Measurements from ENCODE around the gene GMEB2. TPM values are rescaled to one million over a fixed set of nuclear protein-coding genes. Genes with fewer than 3 reads are reported as not detected.
A peak's percentile ranks its signal among the peaks of the same experiment; 100 is the strongest.
"Not testable (repeated sequence)": the region's sequence is repeated elsewhere in the genome, so short reads cannot be mapped to it uniquely, and the experiment has no call there.

GMEB2 gene
- total RNA-seq, 1 experiment from 2014 or later = 21.5 TPM

GRCh38 chr20:63560856-63561609, 65.9 kb downstream of the GMEB2 start:
- POLR2A ChIA-PET = no interaction called here
- BruUV-seq (replicated peaks) = TSS peak; percentile 16
- H3K9me3 ChIP-seq = peaks cover 5% of the 10 kb centered on the region; the same call in 1 of the 2 replicates
- TF ChIP-seq CTCF (IDR thresholded peaks at IDR 0.05; ENCODE audit: insufficient read depth in 1 of 2, low read depth in 1 of 2, low read length in 1 of 2, severe bottlenecking in 1 of 2, unreplicated experiment in 1 of 2) = no peak
- H3K9me3 Mint-ChIP-seq (ENCODE audit: unreplicated experiment) = no peaks in the 10 kb centered on the region
- DNase-seq = no peak
- intact Hi-C loops (cut with micrococcal nuclease; ENCODE audit: unreplicated experiment) = no loop called here
- H3K4me1 Mint-ChIP-seq (ENCODE audit: low read depth, unreplicated experiment) = no peaks in the 10 kb centered on the region
- H3K27me3 ChIP-seq (replicated peaks; ENCODE audit: control insufficient read depth, insufficient read depth, low read length) = no peaks in the 10 kb centered on the region
- no peak overlapping the region for H3K4me3 ChIP-seq (ENCODE audit: low read depth, low read length)
- H3K27me3 Mint-ChIP-seq (ENCODE audit: insufficient read depth, unreplicated experiment) = no peaks in the 10 kb centered on the region
- no peak overlapping the region for H3K4me3 Mint-ChIP-seq (ENCODE audit: unreplicated experiment)
- H3K4me1 ChIP-seq = no peaks in the 10 kb centered on the region; the same call in 1 of the 2 replicates
- H3K27ac Mint-ChIP-seq (ENCODE audit: unreplicated experiment) = no peak overlapping the region
- CTCF ChIA-PET = interaction anchor here (0.6 kb wide), 2 partner anchors 22 to 133 kb away, joined by 3 to 6 read pairs; no protein-coding TSS in a partner anchor
- no peaks in the 10 kb centered on the region for H3K36me3 ChIP-seq (ENCODE audit: control insufficient read depth, insufficient read depth, low read length)
- peaks cover 25% of the 10 kb centered on the region for H3K36me3 Mint-ChIP-seq (ENCODE audit: insufficient read depth, unreplicated experiment)

DNA sequence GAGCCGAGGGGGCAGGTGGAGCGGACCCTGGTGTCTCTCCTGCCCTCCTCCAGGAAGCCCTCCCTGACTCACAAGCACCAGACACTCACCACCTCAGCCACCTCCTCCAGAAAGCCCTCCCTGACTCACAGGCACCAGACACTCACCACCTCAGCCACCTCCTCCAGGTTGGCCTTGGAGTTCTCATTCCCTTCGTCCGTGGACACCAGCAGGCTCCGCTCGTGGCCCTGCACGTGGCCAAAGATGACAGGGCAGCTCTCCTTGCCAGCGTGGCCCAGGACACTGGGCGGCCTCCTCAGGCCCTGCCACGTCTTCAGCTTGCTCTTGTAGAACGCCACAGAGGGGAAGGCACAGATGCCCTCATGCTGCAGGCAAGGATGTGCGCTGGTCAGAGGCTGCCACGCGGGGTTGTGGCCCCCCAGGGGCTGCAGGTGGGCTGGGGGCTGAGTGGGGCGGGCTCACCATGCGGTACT, 66.5 kb downstream of the GMEB2 start:
- TF ChIP-seq CTCF (IDR thresholded peaks at IDR 0.05; ENCODE audit: insufficient read depth in 1 of 2, low read depth in 1 of 2, low read length in 1 of 2, severe bottlenecking in 1 of 2, unreplicated experiment in 1 of 2) = no peak
- Histone ChIP-seq H3K27me3 (replicated peaks; ENCODE audit: control insufficient read depth, insufficient read depth, low read length) (no peaks in the 10 kb centered on the region), H3K36me3 (ENCODE audit: control insufficient read depth, insufficient read depth, low read length) (no peaks in the 10 kb centered on the region), H3K9me3 (peaks cover 5% of the 10 kb centered on the region; the same call in 1 of the 2 replicates), H3K4me3 (ENCODE audit: low read depth, low read length) (no peak overlapping the region), H3K4me1 (no peaks in the 10 kb centered on the region; the same call in 1 of the 2 replicates)
- H3K36me3 Mint-ChIP-seq (ENCODE audit: insufficient read depth, unreplicated experiment) = peaks cover 20% of the 10 kb centered on the region
- no peaks in the 10 kb centered on the region for H3K4me1 Mint-ChIP-seq (ENCODE audit: low read depth, unreplicated experiment)
- intact Hi-C loops (cut with micrococcal nuclease; ENCODE audit: unreplicated experiment) = no loop called here
- no peak for DNase-seq
- no peaks in the 10 kb centered on the region for H3K27me3 Mint-ChIP-seq (ENCODE audit: insufficient read depth, unreplicated experiment)
- ChIA-PET CTCF (no interaction called here), POLR2A (no interaction called here)
- H3K27ac Mint-ChIP-seq (ENCODE audit: unreplicated experiment) = peak overlapping the region; percentile 20
- no peaks in the 10 kb centered on the region for H3K9me3 Mint-ChIP-seq (ENCODE audit: unreplicated experiment)
- no peak overlapping the region for H3K4me3 Mint-ChIP-seq (ENCODE audit: unreplicated experiment)
- BruUV-seq (replicated peaks) = no TSS peak

- H3K4me3 ChIP-seq (ENCODE audit: low read depth, low read length); intact Hi-C loops (cut with micrococcal nuclease; ENCODE audit: unreplicated experiment); H3K9me3 Mint-ChIP-seq (ENCODE audit: unreplicated experiment); H3K36me3 ChIP-seq (ENCODE audit: control insufficient read depth, insufficient read depth, low read length); BruUV-seq (replicated peaks); H3K27me3 ChIP-seq (replicated peaks; ENCODE audit: control insufficient read depth, insufficient read depth, low read length); POLR2A ChIA-PET; H3K4me1 Mint-ChIP-seq (ENCODE audit: low read depth, unreplicated experiment); H3K9me3 ChIP-seq; H3K4me1 ChIP-seq; H3K4me3 Mint-ChIP-seq (ENCODE audit: unreplicated experiment); H3K27me3 Mint-ChIP-seq (ENCODE audit: insufficient read depth, unreplicated experiment); CTCF ChIA-PET: not testable (repeated sequence)
- Mint-ChIP-seq H3K27ac (ENCODE audit: unreplicated experiment) (peak overlapping the region; percentile 20), H3K36me3 (ENCODE audit: insufficient read depth, unreplicated experiment) (peaks cover 18% of the 10 kb centered on the region)
- DNase-seq = peak in 1 of 2 experiments; percentile 73
These were observed 67.2 kb downstream of the GMEB2 start for GRCh38 chr20:63559485-63560332.

Data from Caco-2 (cell line).